Body of pancreas (tissue), 4 donors: ENCODE results near the gene ERCC6L2. TPM values are rescaled to one million over a fixed set of nuclear protein-coding genes. Genes with fewer than 3 reads are reported as not detected.
A peak's percentile ranks its signal among the peaks of the same experiment; 100 is the strongest.

Experiments used
- ATAC-seq: fragments of 150-250 bp; one replicate; pipeline ENCODE4 v1.9.1; 2016
- DNase-seq, 4 donors: peaks; one replicate each; pipeline ENCODE4 v3.0.0-alpha.2; 2019
- H3K27ac ChIP-seq, 4 donors: fragments of 200-600 bp; sonication (generic); 1 replicate in 3 of 4; 2 replicates in 1 of 4; pipeline versions ENCODE4 v1.5.1 to v1.6.1; 2016 to 2019; ENCODE audit warnings: mild to moderate bottlenecking in 1 of 4, mixed read lengths in 1 of 4, moderate library complexity in 1 of 4
- H3K27me3 ChIP-seq, 2 donors: fragments of 200-600 bp; sonication (generic); one replicate each; pipeline ENCODE4 v1.6.0; 2016; ENCODE audit warnings: mild to moderate bottlenecking in 1 of 2
- H3K36me3 ChIP-seq, 2 donors: fragments of 200-600 bp; sonication (generic); replicated peaks in 1 of 2; 2 replicates each; pipeline ENCODE4 v1.5.1; 2016; ENCODE audit warnings: low read depth in 2 of 2; ENCODE audit not compliant: insufficient read depth in 1 of 2
- H3K4me1 ChIP-seq: fragments of 200-600 bp; sonication (generic); one replicate; pipeline ENCODE4 v1.6.0; 2016
- H3K4me3 ChIP-seq, 2 donors: fragments of 200-600 bp; sonication (generic); 1 replicate in 1 of 2; 2 replicates in 1 of 2; pipeline ENCODE4 v1.5.1; 2016 to 2019
- H3K9me3 ChIP-seq, 3 donors: fragments of 200-600 bp; sonication (generic); 1 replicate in 2 of 3; 2 replicates in 1 of 3; pipeline ENCODE4 v1.5.1; 2016
- CTCF ChIP-seq, 7 experiments: fragments of 450-650 bp in 4 of 7; fragments of 200-600 bp in 3 of 7; sonication (generic) in 3 of 7; IDR thresholded peaks; one replicate each; pipeline ENCODE4 v1.5.1; 2016 to 2019; ENCODE audit warnings: antibody characterized with exemption in 7 of 7
- POLR2A ChIP-seq, 3 donors: fragments of 450-650 bp; IDR thresholded peaks; one replicate each; pipeline ENCODE4 v1.6.1; 2016; ENCODE audit warnings: antibody characterized with exemption in 3 of 3, mild to moderate bottlenecking in 2 of 3
- WGBS, 2 donors: methylation state at CpG; one replicate each; pipeline ENCODE4 v1.1.5; 2017; 5-methylcytosine and 5-hydroxymethylcytosine counted together
- intact Hi-C: fragments of 100-400 bp; cut with DNase I; formaldehyde crosslinking; loops from one replicate; pipeline ENCODE4 v1.15.1; 2023
- total RNA-seq, 2 donors: library from RNA; depleted of rRNA; stranded (reverse); fragments of >200 nt; gene quantifications; one replicate each; pipeline ENCODE4 v1.1.0, GENCODE V29; 2016

Gene ERCC6L2
- total RNA-seq, 2 donors from 2014 or later: 30.4 to 58.3 TPM

GRCh38 chr9:95907794-95908193 lies 32.3 kb downstream of the ERCC6L2 start:
- TF ChIP-seq CTCF (IDR thresholded peaks at IDR 0.05): no peak
- TF ChIP-seq POLR2A (IDR thresholded peaks at IDR 0.05): no peak
- no peak for DNase-seq
- Histone ChIP-seq H3K4me3 (no peak overlapping the region), H3K27ac (no peak overlapping the region), H3K36me3 (no peaks in the 10 kb centered on the region), H3K4me1 (no peaks in the 10 kb centered on the region), H3K27me3 (no peaks in the 10 kb centered on the region), H3K9me3 (no peaks in the 10 kb centered on the region)
- intact Hi-C loops: no loop called here
- no peak for ATAC-seq
- 79 to 86% methylated on average over 2 of the region's 2 CpGs for WGBS, 2 donors

GRCh38 chr9:95910023-95910707 lies 34.7 kb downstream of the ERCC6L2 start:
- TF ChIP-seq CTCF (IDR thresholded peaks at IDR 0.05) (no peak), POLR2A (IDR thresholded peaks at IDR 0.05) (no peak)
- WGBS, 2 donors: 91 to 92% methylated on average over 3 of the region's 3 CpGs

GRCh38 chr9:95910770-95911340 lies 35.4 kb downstream of the ERCC6L2 start:
- ATAC-seq (no peak), DNase-seq (no peak)
- intact Hi-C loops: no loop called here
- 73 to 76% methylated on average over 3 of the region's 3 CpGs for WGBS, 2 donors
- Histone ChIP-seq H3K4me3 (no peak overlapping the region), H3K36me3 (no peaks in the 10 kb centered on the region), H3K4me1 (no peaks in the 10 kb centered on the region), H3K27ac (no peak overlapping the region), H3K9me3 (no peaks in the 10 kb centered on the region), H3K27me3 (no peaks in the 10 kb centered on the region)
- TF ChIP-seq POLR2A (IDR thresholded peaks at IDR 0.05) (no peak), CTCF (IDR thresholded peaks at IDR 0.05) (no peak)

More at GRCh38 chr9:95910023-95910707, 34.7 kb downstream of the ERCC6L2 start:
- no peak overlapping the region for H3K27ac ChIP-seq
- DNase-seq (no peak), ATAC-seq (no peak)
- H3K4me1 ChIP-seq: no peaks in the 10 kb centered on the region
- H3K4me3 ChIP-seq: no peak overlapping the region
- intact Hi-C loops: no loop called here
- no peaks in the 10 kb centered on the region for H3K9me3 ChIP-seq
- H3K36me3 ChIP-seq: no peaks in the 10 kb centered on the region
- H3K27me3 ChIP-seq: no peaks in the 10 kb centered on the region

- H3K27me3 ChIP-seq: no peaks in the 10 kb centered on the region
- intact Hi-C loops: no loop called here
- H3K36me3 ChIP-seq: peaks cover 0 to 3% of the 10 kb centered on the region in 2 donors
- H3K4me3 ChIP-seq: no peak overlapping the region
- no peak overlapping the region for H3K27ac ChIP-seq
- no peaks in the 10 kb centered on the region for H3K9me3 ChIP-seq
- no peak for TF ChIP-seq CTCF (IDR thresholded peaks at IDR 0.05)
- TF ChIP-seq POLR2A (IDR thresholded peaks at IDR 0.05): no peak
- no peak for DNase-seq
- ATAC-seq: no peak
- no peaks in the 10 kb centered on the region for H3K4me1 ChIP-seq
Measured at GRCh38 chr9:95912773-95913172, 37.3 kb downstream of the ERCC6L2 start.

GRCh38 chr9:95920017-95920416 lies 44.5 kb downstream of the ERCC6L2 start:
- intact Hi-C loops: no loop called here
- DNase-seq (peak in 1 of 4 donors; percentile 3), ATAC-seq (no peak)
- Histone ChIP-seq H3K4me1 (peaks cover 4% of the 10 kb centered on the region), H3K27ac (no peak overlapping the region), H3K27me3 (no peaks in the 10 kb centered on the region), H3K36me3 (peaks cover 2 to 3% of the 10 kb centered on the region in 2 donors), H3K4me3 (no peak overlapping the region), H3K9me3 (no peaks in the 10 kb centered on the region)
- 80 to 97% methylated on average over 2 of the region's 2 CpGs for WGBS, 2 donors
- no peak for TF ChIP-seq POLR2A (IDR thresholded peaks at IDR 0.05)
- no peak for TF ChIP-seq CTCF (IDR thresholded peaks at IDR 0.05)
